ENCODE data around the gene ATXN7L2. TPM values are rescaled to one million over a fixed set of nuclear protein-coding genes. Genes with fewer than 3 reads are reported as not detected.
A peak's percentile ranks its signal among the peaks of the same experiment; 100 is the strongest.

ATXN7L2 gene
- total RNA-seq, 1 donor from 2014 or later = 15.6 TPM

GRCh38 chr1:109478806-109479205 lies 4.9 kb upstream of the ATXN7L2 start:
- H3K4me3 Mint-ChIP-seq = no peak overlapping the region
- no peak overlapping the region for H3K27ac Mint-ChIP-seq (ENCODE audit: unreplicated experiment)
- TF ChIP-seq CTCF (conservative IDR thresholded peaks at IDR 0.05) = no peak
- H3K4me1 Mint-ChIP-seq = peaks cover 10% of the 10 kb centered on the region
- H3K27me3 Mint-ChIP-seq (ENCODE audit: low read depth) = peaks cover 86% of the 10 kb centered on the region
- no peaks in the 10 kb centered on the region for H3K9me3 Mint-ChIP-seq
- H3K36me3 Mint-ChIP-seq (ENCODE audit: low read depth) = no peaks in the 10 kb centered on the region
- DNase-seq (ENCODE audit: low read depth, low spot score) = no peak

GRCh38 chr1:109479311-109479710 lies 4.4 kb upstream of the ATXN7L2 start:
- no peak for DNase-seq (ENCODE audit: low read depth, low spot score)
- no peak overlapping the region for H3K4me3 Mint-ChIP-seq
- no peak overlapping the region for H3K27ac Mint-ChIP-seq (ENCODE audit: unreplicated experiment)
- peaks cover 13% of the 10 kb centered on the region for H3K4me1 Mint-ChIP-seq
- TF ChIP-seq CTCF (conservative IDR thresholded peaks at IDR 0.05) = no peak
- peaks cover 81% of the 10 kb centered on the region for H3K27me3 Mint-ChIP-seq (ENCODE audit: low read depth)
- H3K36me3 Mint-ChIP-seq (ENCODE audit: low read depth) = no peaks in the 10 kb centered on the region
- H3K9me3 Mint-ChIP-seq = no peaks in the 10 kb centered on the region

GRCh38 chr1:109479901-109480300 lies 3.8 kb upstream of the ATXN7L2 start:
- no peak overlapping the region for H3K4me3 Mint-ChIP-seq
- peaks cover 17% of the 10 kb centered on the region for H3K4me1 Mint-ChIP-seq
- DNase-seq (ENCODE audit: low read depth, low spot score) = no peak
- no peak for TF ChIP-seq CTCF (conservative IDR thresholded peaks at IDR 0.05)
- no peaks in the 10 kb centered on the region for H3K36me3 Mint-ChIP-seq (ENCODE audit: low read depth)
- no peak overlapping the region for H3K27ac Mint-ChIP-seq (ENCODE audit: unreplicated experiment)
- H3K9me3 Mint-ChIP-seq = no peaks in the 10 kb centered on the region
- H3K27me3 Mint-ChIP-seq (ENCODE audit: low read depth) = peaks cover 75% of the 10 kb centered on the region

- no peak overlapping the region for H3K27ac Mint-ChIP-seq (ENCODE audit: unreplicated experiment)
- peaks cover 24% of the 10 kb centered on the region for H3K4me1 Mint-ChIP-seq
- no peak for DNase-seq (ENCODE audit: low read depth, low spot score)
- TF ChIP-seq CTCF (conservative IDR thresholded peaks at IDR 0.05) = no peak
- H3K27me3 Mint-ChIP-seq (ENCODE audit: low read depth) = peaks cover 58% of the 10 kb centered on the region
- H3K9me3 Mint-ChIP-seq = no peaks in the 10 kb centered on the region
- H3K4me3 Mint-ChIP-seq = peak overlapping the region; percentile 97
- H3K36me3 Mint-ChIP-seq (ENCODE audit: low read depth) = peaks cover 4% of the 10 kb centered on the region
Measured at GRCh38 chr1:109481646-109482045, 2.1 kb upstream of the ATXN7L2 start.

GRCh38 chr1:109482242-109482641 lies 1.5 kb upstream of the ATXN7L2 start:
- peaks cover 24% of the 10 kb centered on the region for H3K4me1 Mint-ChIP-seq
- H3K27ac Mint-ChIP-seq (ENCODE audit: unreplicated experiment) = no peak overlapping the region
- TF ChIP-seq CTCF (conservative IDR thresholded peaks at IDR 0.05) = no peak
- H3K36me3 Mint-ChIP-seq (ENCODE audit: low read depth) = peaks cover 4% of the 10 kb centered on the region
- no peaks in the 10 kb centered on the region for H3K9me3 Mint-ChIP-seq
- no peak for DNase-seq (ENCODE audit: low read depth, low spot score)
- peak overlapping the region; percentile 97 for H3K4me3 Mint-ChIP-seq
- H3K27me3 Mint-ChIP-seq (ENCODE audit: low read depth) = peaks cover 52% of the 10 kb centered on the region

All from neural crest cell (in vitro differentiated cells).